Nephron (organoid): ENCODE results near the gene CEACAM4.

Experiments used
- H3K27ac Mint-ChIP-seq, 3 experiments: 2 replicates each; pipeline ENCODE4 v1.8.0; 2020; ENCODE audit warnings: mixed read lengths in 3 of 3, mild to moderate bottlenecking in 2 of 3, moderate library complexity in 1 of 3
- H3K27me3 Mint-ChIP-seq: 2 replicates; pipeline ENCODE4 v1.8.0; 2021; ENCODE audit warnings: low read depth, mild to moderate bottlenecking, moderate library complexity, mixed read lengths
- H3K36me3 Mint-ChIP-seq: 2 replicates; pipeline ENCODE4 v1.8.0; 2020; ENCODE audit warnings: low read depth, mixed read lengths
- H3K4me1 Mint-ChIP-seq: 2 replicates; pipeline ENCODE4 v1.8.0; 2020; ENCODE audit warnings: mixed read lengths
- H3K4me3 Mint-ChIP-seq, 3 experiments: 2 replicates each; pipeline ENCODE4 v1.8.0; 2020; ENCODE audit warnings: mild to moderate bottlenecking in 3 of 3, mixed read lengths in 3 of 3, moderate library complexity in 2 of 3
- H3K9me3 Mint-ChIP-seq: 2 replicates; pipeline ENCODE4 v1.8.0; 2020; ENCODE audit warnings: mixed read lengths
- CTCF ChIP-seq, 3 experiments: fragments of 200-600 bp; sonication (generic); IDR thresholded peaks; one replicate each; pipeline ENCODE4 v1.5.0; 2021; ENCODE audit warnings: antibody characterized with exemption in 3 of 3; ENCODE audit not compliant: unreplicated experiment in 3 of 3

The CEACAM4 gene

GRCh38 chr19:41569481-41570150, 57.3 kb downstream of the CEACAM4 start:
- H3K36me3 Mint-ChIP-seq, result no peaks in the 10 kb centered on the region
- H3K4me1 Mint-ChIP-seq, result peaks cover 5% of the 10 kb centered on the region
- no peak overlapping the region for H3K4me3 Mint-ChIP-seq
- H3K27ac Mint-ChIP-seq, result peak overlapping the region in 1 of 3 experiments; percentile 60
- TF ChIP-seq CTCF (IDR thresholded peaks at IDR 0.05; ENCODE audit: unreplicated experiment in 3 of 3), result no peak
- H3K27me3 Mint-ChIP-seq, result peaks cover 48% of the 10 kb centered on the region
- H3K9me3 Mint-ChIP-seq, result peaks cover 3% of the 10 kb centered on the region
